GM18511 (cell line): ENCODE results near the gene TTC3.
"Not testable (repeated sequence)": the region's sequence is repeated elsewhere in the genome, so short reads cannot be mapped to it uniquely, and the experiment has no call there.

Source experiments
- ATAC-seq: cut with Tn5 transposase; IDR thresholded peaks from one replicate; pipeline ENCODE4 v1.9.1; 2021; ENCODE audit warnings: mild to moderate bottlenecking, moderate library complexity; ENCODE audit not compliant: unreplicated experiment

TTC3 gene, protein sequence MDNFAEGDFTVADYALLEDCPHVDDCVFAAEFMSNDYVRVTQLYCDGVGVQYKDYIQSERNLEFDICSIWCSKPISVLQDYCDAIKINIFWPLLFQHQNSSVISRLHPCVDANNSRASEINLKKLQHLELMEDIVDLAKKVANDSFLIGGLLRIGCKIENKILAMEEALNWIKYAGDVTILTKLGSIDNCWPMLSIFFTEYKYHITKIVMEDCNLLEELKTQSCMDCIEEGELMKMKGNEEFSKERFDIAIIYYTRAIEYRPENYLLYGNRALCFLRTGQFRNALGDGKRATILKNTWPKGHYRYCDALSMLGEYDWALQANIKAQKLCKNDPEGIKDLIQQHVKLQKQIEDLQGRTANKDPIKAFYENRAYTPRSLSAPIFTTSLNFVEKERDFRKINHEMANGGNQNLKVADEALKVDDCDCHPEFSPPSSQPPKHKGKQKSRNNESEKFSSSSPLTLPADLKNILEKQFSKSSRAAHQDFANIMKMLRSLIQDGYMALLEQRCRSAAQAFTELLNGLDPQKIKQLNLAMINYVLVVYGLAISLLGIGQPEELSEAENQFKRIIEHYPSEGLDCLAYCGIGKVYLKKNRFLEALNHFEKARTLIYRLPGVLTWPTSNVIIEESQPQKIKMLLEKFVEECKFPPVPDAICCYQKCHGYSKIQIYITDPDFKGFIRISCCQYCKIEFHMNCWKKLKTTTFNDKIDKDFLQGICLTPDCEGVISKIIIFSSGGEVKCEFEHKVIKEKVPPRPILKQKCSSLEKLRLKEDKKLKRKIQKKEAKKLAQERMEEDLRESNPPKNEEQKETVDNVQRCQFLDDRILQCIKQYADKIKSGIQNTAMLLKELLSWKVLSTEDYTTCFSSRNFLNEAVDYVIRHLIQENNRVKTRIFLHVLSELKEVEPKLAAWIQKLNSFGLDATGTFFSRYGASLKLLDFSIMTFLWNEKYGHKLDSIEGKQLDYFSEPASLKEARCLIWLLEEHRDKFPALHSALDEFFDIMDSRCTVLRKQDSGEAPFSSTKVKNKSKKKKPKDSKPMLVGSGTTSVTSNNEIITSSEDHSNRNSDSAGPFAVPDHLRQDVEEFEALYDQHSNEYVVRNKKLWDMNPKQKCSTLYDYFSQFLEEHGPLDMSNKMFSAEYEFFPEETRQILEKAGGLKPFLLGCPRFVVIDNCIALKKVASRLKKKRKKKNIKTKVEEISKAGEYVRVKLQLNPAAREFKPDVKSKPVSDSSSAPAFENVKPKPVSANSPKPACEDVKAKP (N-terminal part only)

DNA sequence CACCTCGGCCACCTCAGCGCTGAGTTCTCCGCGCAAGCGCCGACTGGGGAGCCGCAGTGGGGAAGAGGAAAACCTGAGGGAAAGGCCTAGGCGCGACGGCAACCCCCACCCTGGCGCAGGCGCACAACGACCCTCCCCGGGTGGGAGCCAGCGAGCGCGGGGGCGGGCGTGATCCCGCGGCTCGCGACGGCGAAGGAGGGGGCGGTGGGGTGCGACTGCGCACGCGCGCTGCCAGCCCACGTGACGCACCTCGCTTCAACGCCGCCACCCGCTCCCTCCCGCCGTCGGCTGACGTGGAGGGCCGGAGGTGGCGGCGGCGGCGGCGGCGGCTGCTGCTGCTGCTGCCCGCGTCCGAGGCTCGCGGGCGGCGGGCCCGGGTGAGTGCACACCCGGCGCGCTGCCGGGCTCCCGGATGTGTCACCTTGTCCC lies at the start of gene TTC3, which contains the start of gene PIGP:
TSS of gene TTC3 (plus strand) at position 267 of the 429 bp plus-strand sequence. CDS start 14,004 bp downstream, outside the sequence.
TSS of gene PIGP (minus strand) at position 84 of the 429 bp plus-strand sequence. CDS start 556 bp downstream, outside the sequence.
- ATAC-seq = peak; percentile 72

DNA sequence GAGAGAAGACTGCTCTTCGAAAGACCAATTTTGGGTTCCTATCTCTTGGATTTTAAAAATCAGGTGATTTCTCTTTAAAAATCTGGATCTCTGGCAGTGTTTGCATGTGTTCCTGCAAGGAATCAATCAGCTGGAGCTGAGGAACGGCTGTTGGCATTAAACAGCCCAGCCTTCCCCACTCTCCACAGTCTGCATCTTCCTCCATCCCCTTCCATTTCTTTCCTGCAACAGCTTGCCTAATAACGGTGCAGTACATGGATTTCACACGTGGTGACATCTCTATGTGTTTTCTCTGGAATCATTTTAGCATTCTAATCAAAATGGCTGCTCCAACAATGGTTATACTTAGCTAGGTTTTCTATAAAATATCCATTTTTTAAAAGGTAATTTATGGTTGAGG lies 46.6 kb upstream of the TTC3 start:
- ATAC-seq = no peak

DNA sequence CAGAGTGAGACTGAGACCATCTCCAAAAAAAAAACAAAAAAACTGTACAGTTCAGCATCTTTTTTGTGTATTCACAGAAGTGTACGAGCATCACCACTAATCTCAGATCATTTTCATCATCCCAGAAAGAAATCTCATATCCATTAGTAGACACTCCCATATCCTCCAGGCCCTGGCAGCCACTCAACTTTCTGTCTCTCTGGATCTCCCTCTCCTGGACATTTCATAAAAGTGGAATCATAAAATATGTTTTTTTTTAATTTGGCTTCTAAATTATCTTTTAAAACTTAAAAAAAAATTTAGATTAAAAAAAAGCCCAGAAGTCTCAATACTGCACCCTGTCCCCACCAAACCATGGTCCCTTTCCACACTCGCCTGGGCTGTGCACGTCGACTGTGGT lies 44.5 kb upstream of the TTC3 start:
- ATAC-seq = no peak

DNA sequence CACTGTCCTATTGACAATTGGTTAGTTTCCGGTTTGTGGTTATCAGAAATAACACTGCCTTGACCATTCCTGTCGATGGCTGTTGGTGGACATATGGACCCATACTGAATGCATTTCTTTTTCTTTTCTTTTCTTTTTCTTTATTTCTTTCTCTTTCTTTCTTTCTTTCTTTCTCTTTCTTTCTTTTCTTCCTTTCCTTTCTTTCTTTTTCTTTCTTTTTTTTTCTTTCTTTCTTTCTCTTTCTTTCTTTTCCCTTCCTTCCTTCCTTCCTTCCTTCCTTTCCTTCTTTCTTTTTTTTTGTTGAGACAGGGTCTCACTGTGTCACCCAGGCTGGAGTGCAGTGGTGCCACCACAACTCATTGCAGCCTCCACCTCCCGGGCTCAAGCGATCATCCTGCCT lies 42.2 kb upstream of the TTC3 start:
- ATAC-seq = no peak

DNA sequence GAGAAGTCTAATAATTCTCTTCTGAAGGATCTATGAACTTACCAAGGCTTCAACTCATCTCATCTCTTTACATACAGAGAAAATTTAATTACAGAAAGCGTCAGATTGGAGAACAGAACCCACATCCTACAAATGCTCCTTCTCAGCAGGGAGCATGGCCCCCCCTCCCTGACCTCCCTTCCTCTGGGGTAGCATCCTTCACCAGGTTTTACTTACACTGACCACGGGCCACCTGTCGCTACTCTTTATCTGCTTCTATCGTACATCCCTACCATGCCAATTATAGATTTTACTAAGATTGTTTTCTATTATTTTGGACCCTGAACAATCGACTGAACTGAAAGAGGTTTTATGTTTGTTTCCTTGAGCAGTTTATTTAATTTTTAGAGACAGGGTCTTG lies 40.8 kb upstream of the TTC3 start:
- no peak for ATAC-seq

DNA sequence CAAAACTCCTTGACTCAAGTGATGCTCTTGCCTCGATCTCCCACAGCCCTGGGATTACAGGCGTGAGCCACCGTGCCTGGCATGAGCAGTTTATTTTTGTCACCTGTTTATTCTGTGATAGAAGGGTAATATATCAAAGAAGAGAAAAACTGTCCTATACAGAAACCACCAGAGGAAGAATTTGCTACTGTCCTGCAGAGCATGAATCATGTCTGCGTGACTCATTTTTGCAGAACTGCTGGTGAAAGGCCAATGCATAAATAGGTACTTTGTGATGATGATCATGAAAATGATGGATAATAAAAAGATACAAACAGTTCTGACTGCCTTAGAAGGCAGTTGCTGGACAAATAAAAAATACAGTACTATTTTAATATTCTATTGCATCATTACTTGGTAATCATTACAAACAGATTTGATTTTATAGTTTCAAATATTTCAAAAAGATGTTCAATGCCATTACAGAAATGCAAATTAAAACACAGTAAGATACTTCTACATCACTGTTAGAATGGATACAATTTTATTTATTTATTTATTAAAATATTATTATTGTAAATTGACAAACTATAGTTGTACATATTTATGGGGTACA lies 40.1 kb upstream of the TTC3 start:
- no peak for ATAC-seq

DNA sequence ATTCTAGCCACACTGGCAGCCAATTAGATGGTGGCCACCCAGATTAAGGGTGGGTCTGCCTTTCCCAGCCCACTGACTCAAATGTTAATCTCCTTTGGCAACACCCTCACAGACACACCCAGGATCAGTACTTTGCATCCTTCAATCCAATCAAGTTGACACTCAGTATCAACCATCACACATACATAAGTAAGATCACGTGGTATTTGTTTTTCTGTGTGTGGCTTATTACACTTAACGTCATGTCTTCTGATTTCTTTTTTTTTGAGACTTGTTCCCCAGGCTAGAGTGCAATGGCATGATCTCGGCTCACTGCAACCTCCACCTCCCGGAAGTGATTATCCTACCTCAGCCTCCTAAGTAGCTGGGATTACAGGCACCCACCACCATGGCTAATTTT lies 38.7 kb upstream of the TTC3 start:
- not testable (repeated sequence) for ATAC-seq

DNA sequence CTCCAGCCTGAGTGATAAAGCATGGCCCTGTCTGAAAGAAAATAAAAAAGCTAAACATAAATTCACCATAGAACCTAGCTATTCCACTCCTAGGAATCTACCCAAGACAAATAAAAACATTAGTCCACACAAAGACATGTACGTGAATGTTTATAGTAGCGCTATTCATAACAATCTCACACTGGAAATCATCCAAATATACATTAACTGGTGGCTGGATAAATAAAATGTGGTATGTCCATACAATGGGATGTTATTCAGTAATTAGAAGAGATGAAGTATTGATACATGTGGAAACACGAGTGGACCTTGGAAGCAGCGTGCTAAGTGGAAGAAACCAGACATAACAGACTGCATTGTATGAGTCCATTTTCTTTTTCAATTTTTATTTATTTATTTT lies 36.9 kb upstream of the TTC3 start:
- no peak for ATAC-seq

DNA sequence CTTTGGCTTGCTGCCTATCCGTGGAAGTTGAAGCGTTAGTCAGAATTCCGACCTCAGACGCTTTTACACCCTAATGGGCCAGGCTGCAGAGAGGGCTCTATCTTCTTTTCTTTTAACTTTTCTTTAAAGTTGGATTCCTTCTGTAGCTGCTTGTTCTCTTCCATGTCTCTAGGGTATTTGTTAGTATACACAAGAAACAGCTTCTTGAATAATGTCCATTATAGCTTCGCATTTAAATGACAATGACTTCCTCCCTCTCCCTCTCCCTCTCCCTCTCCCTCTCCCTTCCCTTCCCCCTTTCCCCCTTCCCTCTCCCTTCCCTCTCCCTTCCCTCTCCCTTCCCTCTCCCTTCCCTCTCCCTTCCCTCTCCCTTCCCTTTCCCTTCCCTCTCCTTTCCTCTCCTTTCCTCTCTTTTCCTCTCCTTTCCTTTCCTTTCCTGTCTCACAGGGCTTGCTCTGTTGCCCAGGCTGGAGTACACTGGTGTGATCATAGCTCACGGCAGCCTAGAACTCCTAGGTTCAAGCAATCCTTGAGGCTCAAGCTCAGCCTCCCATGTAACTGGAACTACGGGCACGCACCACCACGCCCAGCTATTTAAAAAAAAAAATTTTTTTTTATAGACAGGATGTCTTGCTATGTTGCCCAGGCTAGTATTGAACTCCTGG lies 33.5 kb upstream of the TTC3 start:
- no peak for ATAC-seq

DNA sequence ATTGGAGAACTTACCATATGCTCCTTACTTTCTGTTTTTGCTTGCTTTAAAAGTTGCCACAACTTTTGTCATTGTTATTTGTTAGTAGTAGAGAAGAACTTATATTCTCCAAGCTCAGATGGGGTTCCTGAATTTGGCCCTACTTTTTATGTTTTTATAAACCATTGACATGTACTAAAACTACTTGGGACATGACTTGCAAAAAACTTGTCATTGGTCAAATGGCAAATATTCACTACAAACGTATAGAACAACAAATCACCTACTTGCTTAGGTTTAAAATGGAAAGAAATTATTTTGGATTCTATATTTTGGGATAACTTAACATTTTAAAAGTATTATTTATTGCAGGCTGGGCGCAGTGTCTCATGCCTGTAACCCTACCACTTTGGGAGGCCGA lies 32.8 kb upstream of the TTC3 start:
- ATAC-seq = no peak

DNA sequence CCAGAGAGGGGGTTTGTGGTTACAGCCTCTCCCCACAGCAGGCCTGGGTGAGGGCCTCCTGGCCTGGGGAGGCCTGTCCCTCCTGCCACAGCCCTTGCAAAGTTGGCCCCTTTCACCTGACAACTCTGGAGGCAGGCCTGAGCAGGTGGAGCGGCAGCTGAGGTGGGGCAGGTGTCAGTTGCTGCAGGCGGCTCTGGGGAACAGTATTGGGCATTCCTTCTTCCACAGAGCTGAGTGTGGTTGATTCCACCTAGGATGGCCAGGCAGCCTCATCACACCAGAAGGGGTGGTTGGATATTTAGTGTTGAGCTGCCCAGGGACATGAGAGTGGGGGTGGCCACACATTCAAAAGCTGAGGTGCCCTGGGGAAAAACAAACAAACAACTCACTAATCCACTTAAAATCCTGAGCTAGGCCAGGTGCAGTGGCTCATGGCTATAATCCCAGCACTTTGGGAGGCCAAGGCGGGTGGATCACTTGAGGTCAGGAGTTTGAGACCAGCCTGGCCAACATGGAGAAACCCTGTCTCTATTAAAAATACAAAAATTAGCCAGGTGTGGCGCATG lies 31.3 kb upstream of the TTC3 start:
- no peak for ATAC-seq

DNA sequence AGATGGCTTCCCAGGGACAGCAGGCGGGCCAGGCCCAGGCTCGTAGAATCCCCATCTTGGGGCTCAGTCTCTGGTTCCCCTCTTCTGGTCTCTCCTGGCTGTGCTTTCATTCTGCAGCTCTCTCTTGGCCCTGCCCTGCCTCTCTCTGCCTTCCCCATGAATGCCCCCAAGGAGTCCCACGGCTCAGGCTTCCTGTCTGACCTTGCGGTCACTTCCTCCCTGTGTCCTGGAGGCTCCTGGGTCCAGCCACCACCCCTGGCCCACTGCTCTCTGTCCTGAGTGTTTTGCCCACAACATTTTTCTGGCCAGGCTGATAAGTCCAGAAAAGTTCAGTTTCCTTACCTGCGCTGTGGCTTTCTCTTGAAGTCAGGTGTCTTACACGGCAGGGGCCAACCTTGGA lies 29.2 kb upstream of the TTC3 start:
- no peak for ATAC-seq

DNA sequence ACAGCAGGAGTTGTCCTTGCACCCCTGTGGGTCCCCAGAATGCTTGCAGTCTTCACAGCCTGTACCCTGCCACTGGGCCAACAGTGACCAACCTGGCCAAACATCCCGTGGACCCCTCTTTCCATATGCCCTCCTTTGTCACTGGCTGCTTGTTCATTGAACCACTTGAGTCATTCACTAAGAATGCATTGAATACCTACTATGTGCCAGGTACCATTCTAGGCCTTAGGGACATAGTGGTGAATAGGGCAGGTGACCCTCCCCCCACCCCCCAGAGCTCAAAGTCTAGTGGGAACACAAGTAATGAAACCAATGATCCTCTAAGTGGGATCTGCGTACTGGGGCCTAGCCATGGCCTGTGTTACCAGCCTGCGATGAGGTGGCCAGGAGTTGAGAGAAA lies 28.4 kb upstream of the TTC3 start:
- no peak for ATAC-seq

DNA sequence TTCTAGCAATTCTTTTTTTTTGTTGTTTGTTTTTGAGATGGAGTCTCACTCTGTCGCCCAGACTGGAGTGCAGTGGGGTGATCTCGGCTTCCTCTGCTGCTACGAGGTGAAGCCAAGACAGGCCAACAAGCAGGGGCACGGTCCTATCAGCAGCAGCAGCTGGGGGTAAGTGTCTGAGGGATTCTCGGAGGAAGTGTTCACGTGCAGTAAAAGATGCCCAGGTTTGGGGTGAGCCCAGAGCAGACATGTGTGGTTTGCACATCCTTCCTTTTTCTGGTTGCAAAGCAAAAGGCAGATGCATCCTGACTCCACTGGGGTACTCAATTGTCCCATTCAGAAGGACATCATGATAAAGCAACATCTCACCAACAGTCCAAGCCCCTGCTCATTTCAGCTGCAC lies 27.9 kb upstream of the TTC3 start:
- no peak for ATAC-seq

DNA sequence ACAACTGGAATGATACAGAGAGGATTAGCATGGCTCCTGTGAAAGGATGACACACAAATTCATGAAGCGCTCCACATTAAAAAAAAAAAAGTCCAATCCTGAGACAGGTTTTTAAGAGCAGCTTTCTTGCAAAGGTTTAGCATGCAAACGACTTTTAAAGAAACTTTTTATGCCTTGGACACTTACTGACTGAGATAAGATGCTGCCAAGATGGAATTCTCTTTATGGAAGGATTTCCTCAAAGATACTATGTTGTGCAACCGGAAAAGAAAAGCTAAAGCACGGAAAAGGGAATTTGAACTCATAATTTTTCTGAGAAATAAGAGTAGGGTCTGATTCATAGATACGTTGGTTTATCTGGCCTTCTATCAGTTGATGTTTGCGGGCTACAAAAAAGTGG lies 27.5 kb upstream of the TTC3 start:
- ATAC-seq = no peak

DNA sequence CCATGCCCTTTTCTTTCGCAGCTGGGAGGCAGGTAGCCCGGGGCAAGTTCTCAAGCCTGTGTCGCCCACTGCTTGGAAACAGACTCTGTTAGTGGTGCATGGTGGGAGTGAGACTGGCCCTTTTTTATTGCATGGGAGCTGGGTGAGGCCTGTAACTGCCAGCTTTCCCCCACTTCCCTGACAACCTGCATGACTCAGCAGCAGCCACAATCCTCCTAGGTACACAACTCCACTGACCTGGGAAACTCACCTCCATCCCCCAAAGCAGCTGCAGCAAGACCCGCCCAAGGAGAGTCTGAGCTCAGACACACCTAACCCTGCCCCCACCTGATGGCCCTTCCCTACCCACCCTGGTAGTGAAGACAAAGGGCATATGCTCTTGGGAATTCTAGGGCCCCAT lies 26.0 kb upstream of the TTC3 start:
- ATAC-seq = no peak

DNA sequence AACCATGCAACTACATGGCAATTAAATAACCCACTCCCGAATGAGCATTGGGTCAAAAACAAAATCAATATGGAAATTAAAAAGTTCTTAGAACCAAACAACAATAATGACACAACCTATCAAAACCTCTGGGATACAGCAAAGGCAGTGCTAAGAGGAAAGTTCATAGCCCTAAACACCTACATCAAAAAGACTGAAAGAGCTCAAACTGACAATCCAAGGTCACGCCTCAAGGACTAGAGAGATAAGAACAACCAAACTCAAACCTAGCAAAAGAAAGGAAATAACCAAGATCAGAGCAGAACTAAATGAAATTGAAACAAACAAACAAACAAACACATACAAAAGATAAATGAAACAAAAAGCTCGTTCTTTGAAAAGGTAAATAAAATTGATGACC lies 23.3 kb upstream of the TTC3 start:
- ATAC-seq = not testable (repeated sequence)

DNA sequence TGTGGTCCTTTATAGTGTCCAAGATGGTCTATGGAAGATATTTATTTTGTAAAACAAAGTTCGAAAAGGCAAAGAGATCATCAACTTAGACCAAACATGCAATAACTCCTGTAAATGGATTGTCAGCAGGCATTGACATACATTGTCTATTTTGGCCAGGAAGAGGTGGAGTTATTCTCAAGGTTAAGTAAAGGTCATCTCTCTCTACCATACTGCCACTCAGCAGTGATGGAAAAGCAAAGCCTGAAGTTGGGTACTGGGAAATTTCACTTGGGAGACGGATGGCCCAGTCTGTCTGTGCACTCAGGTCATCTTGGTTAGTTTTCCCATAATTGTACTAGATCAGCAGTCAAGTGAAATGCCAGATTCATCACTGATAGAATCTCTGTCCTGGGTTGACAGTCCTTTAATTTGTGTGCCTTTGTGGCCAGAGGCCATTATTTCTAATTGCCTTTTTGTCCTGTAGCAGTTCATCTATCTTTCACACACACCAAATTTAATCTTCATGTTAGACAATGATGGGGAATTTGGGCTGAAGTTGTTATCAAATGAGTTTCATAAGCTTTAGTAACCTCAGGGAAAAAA lies 17.7 kb upstream of the TTC3 start:
- ATAC-seq = no peak

DNA sequence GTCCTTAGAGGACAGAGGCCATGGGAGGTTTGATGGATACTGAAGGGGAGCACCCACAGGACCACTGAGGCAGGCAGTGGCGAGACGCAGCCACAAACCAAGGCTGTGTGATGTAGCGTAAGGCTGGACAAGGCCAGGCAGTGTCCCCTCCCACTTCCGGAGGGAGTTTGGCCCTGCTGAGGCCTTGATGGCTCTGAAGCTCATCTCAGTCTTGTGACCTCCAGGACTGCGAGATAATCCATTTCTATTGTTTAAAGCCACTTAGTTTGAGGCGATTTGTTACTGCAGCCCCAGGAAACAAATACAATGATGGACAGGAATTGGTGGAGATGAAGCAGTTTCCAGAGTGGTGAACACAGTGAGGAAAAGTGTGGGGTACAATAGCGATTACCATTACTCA lies 15.4 kb upstream of the TTC3 start:
- no peak for ATAC-seq
